SH-SY5Y (cell line): Measurements from ENCODE around the gene MYH9.

ENCODE experiments used
- GATA2 ChIP-seq: IDR thresholded peaks from 2 replicates; pipeline ENCODE4 v1.6.1; 2011; ENCODE audit warnings: mild to moderate bottlenecking, low read depth, low read length
- GATA3 ChIP-seq: IDR thresholded peaks from 2 replicates; pipeline ENCODE4 v1.6.1; 2011; ENCODE audit warnings: low read depth, mild to moderate bottlenecking, low read length, moderate library complexity

MYH9 gene

GRCh38 chr22:36404446-36404845 is 16.7 kb upstream of the MYH9 start:
- no peak for TF ChIP-seq GATA3
- TF ChIP-seq GATA2 = no peak

- TF ChIP-seq GATA2 = no peak
- no peak for TF ChIP-seq GATA3
Measured at GRCh38 chr22:36399472-36399778, 11.7 kb upstream of the MYH9 start.

GRCh38 chr22:36398601-36399471 is 11.1 kb upstream of the MYH9 start:
- TF ChIP-seq GATA3 = no peak
- TF ChIP-seq GATA2 = no peak

- TF ChIP-seq GATA2 (no peak), GATA3 (no peak)
Measured at GRCh38 chr22:36397131-36398093, 9.6 kb upstream of the MYH9 start.

GRCh38 chr22:36395915-36396314 is 8.1 kb upstream of the MYH9 start:
- TF ChIP-seq GATA2 (no peak), GATA3 (no peak)

GRCh38 chr22:36395055-36395849 is 7.5 kb upstream of the MYH9 start:
- TF ChIP-seq GATA2 (no peak), GATA3 (no peak)

- no peak for TF ChIP-seq GATA3
- TF ChIP-seq GATA2 = no peak
Measured at GRCh38 chr22:36391638-36392037, 3.9 kb upstream of the MYH9 start.

- no peak for TF ChIP-seq GATA2
- no peak for TF ChIP-seq GATA3
Measured at GRCh38 chr22:36387709-36387958, 133 bp downstream of the MYH9 start.

GRCh38 chr22:36386900-36387708 is 663 bp downstream of the MYH9 start:
- TF ChIP-seq GATA2 = no peak
- no peak for TF ChIP-seq GATA3

GRCh38 chr22:36386351-36386899 is 1.3 kb downstream of the MYH9 start:
- no peak for TF ChIP-seq GATA2
- TF ChIP-seq GATA3 = no peak

- TF ChIP-seq GATA3 = no peak
- TF ChIP-seq GATA2 = no peak
Measured at GRCh38 chr22:36385491-36386350, 2.0 kb downstream of the MYH9 start.

GRCh38 chr22:36384766-36385481 is 2.8 kb downstream of the MYH9 start:
- TF ChIP-seq GATA3 = no peak
- no peak for TF ChIP-seq GATA2
